CD14-positive monocyte (primary cell): ENCODE data around the gene RPS6KA5. TPM values are rescaled to one million over a fixed set of nuclear protein-coding genes. Genes with fewer than 3 reads are reported as not detected.
"Not testable (repeated sequence)": the region's sequence is repeated elsewhere in the genome, so short reads cannot be mapped to it uniquely, and the experiment has no call there.

Experiments used
- DNase-seq, 3 donors: peaks; one replicate each; pipeline ENCODE4 v3.0.0-alpha.2; 2011 to 2022
- H2AFZ ChIP-seq: 2 replicates; pipeline ENCODE4 v1.6.0; 2012; ENCODE audit warnings: mild to moderate bottlenecking, low read depth, low read length, inconsistent platforms; ENCODE audit not compliant: insufficient read depth, poor library complexity, severe bottlenecking
- H3K27ac ChIP-seq, 2 donors: 1 replicate in 1 of 2; 2 replicates in 1 of 2; pipeline ENCODE4 v1.5.1; 2012 to 2013; ENCODE audit warnings: low read length in 2 of 2, control low read depth in 1 of 2, inconsistent platforms in 1 of 2, low read depth in 1 of 2, mild to moderate bottlenecking in 1 of 2
- H3K27me3 ChIP-seq, 2 donors: one replicate each; pipeline versions ENCODE4 v1.6.0 to v1.6.1; 2011 to 2013; ENCODE audit warnings: low read length in 2 of 2; ENCODE audit not compliant: control insufficient read depth in 2 of 2, insufficient read depth in 2 of 2
- H3K36me3 ChIP-seq, 2 donors: replicated peaks in 1 of 2; 1 replicate in 1 of 2; 2 replicates in 1 of 2; pipeline versions ENCODE4 v1.5.1 to v1.6.1; 2012 to 2013; ENCODE audit warnings: low read length in 2 of 2, control low read depth in 1 of 2, inconsistent platforms in 1 of 2, mild to moderate bottlenecking in 1 of 2; ENCODE audit not compliant: insufficient read depth in 2 of 2, control insufficient read depth in 1 of 2
- H3K4me1 ChIP-seq, 2 donors: 1 replicate in 1 of 2; 2 replicates in 1 of 2; pipeline versions ENCODE4 v1.5.1 to v1.6.1; 2012 to 2013; ENCODE audit warnings: low read length in 2 of 2, control low read depth in 1 of 2, inconsistent platforms in 1 of 2, mild to moderate bottlenecking in 1 of 2, moderate library complexity in 1 of 2; ENCODE audit not compliant: insufficient read depth in 2 of 2, control insufficient read depth in 1 of 2
- H3K4me2 ChIP-seq: replicated peaks from 2 replicates; pipeline ENCODE3; 2012; ENCODE audit warnings: low read length, moderate library complexity, mild to moderate bottlenecking; ENCODE audit not compliant: poor library complexity, severe bottlenecking; ENCODE audit errors: extremely low read depth
- H3K4me3 ChIP-seq, 3 experiments: fragments of 200-600 bp in 1 of 3; sonication (generic) in 1 of 3; replicated peaks in 1 of 3; 1 replicate in 2 of 3; 2 replicates in 1 of 3; pipeline ENCODE4 v1.5.1; 2011 to 2013; ENCODE audit warnings: low read length in 3 of 3, mild to moderate bottlenecking in 3 of 3, control low read depth in 2 of 3, low read depth in 2 of 3, inconsistent platforms in 1 of 3, moderate library complexity in 1 of 3
- H3K79me2 ChIP-seq: 2 replicates; pipeline ENCODE4 v1.6.0; 2012; ENCODE audit warnings: mild to moderate bottlenecking, control low read depth, inconsistent platforms, low read length, moderate library complexity; ENCODE audit not compliant: insufficient read depth
- H3K9ac ChIP-seq: 2 replicates; pipeline ENCODE4 v1.6.0; 2017; ENCODE audit warnings: low read length, mild to moderate bottlenecking; ENCODE audit not compliant: insufficient read depth, poor library complexity, severe bottlenecking
- H3K9me3 ChIP-seq, 2 donors: replicated peaks in 1 of 2; 1 replicate in 1 of 2; 2 replicates in 1 of 2; pipeline versions ENCODE4 v1.5.1 to v1.6.1; 2012 to 2013; ENCODE audit warnings: low read length in 2 of 2, control low read depth in 1 of 2; ENCODE audit not compliant: control insufficient read depth in 1 of 2, insufficient read depth in 1 of 2
- H4K20me1 ChIP-seq: 2 replicates; pipeline ENCODE4 v1.6.0; 2012; ENCODE audit warnings: mild to moderate bottlenecking, low read length, control low read depth, moderate library complexity; ENCODE audit not compliant: insufficient read depth
- H3K27ac Mint-ChIP-seq, 7 donors: one replicate each; pipeline ENCODE4 v1.8.0; 2020; ENCODE audit warnings: mild to moderate bottlenecking in 7 of 7, mixed read lengths in 7 of 7, moderate library complexity in 6 of 7, inconsistent platforms in 2 of 7
- H3K27me3 Mint-ChIP-seq, 3 donors: one replicate each; pipeline ENCODE4 v1.8.0; 2021 to 2022; ENCODE audit warnings: low read depth in 3 of 3, mild to moderate bottlenecking in 3 of 3, mixed read lengths in 3 of 3, moderate library complexity in 3 of 3, inconsistent platforms in 1 of 3
- H3K36me3 Mint-ChIP-seq, 2 donors: one replicate each; pipeline ENCODE4 v1.8.0; 2020; ENCODE audit warnings: mixed read lengths in 2 of 2, inconsistent platforms in 1 of 2, mild to moderate bottlenecking in 1 of 2
- H3K4me1 Mint-ChIP-seq: one replicate; pipeline ENCODE4 v1.8.0; 2020; ENCODE audit warnings: mild to moderate bottlenecking, mixed read lengths
- H3K4me3 Mint-ChIP-seq, 2 donors: one replicate each; pipeline ENCODE4 v1.8.0; 2020; ENCODE audit warnings: mild to moderate bottlenecking in 2 of 2, mixed read lengths in 2 of 2, moderate library complexity in 1 of 2
- H3K9me3 Mint-ChIP-seq, 7 donors: one replicate each; pipeline ENCODE4 v1.8.0; 2020 to 2022; ENCODE audit warnings: mixed read lengths in 7 of 7, mild to moderate bottlenecking in 6 of 7, moderate library complexity in 6 of 7, inconsistent platforms in 2 of 7
- CTCF ChIP-seq: fragments of 200-600 bp; IDR thresholded peaks from one replicate; pipeline ENCODE4 v1.8.0; 2022; ENCODE audit warnings: antibody characterized with exemption, mild to moderate bottlenecking
- WGBS: methylation state at CpG from one replicate; pipeline ENCODE4 v1.1.5; 2013; ENCODE audit warnings: missing lambda C conversion rate; ENCODE audit not compliant: insufficient coverage; 5-methylcytosine and 5-hydroxymethylcytosine counted together
- intact Hi-C, 2 donors: fragments of 100-400 bp; cut with micrococcal nuclease; formaldehyde crosslinking; loops; one replicate each; pipeline versions ENCODE4 v1.15.0 to v1.15.1; 2023
- polyA plus RNA-seq, 3 donors: library from polyadenylated mRNA; depleted of rRNA in 1 of 3; unstranded in 2 of 3; stranded (reverse) in 1 of 3; fragments of 300-500 nt in 2 of 3; fragments of >200 nt in 1 of 3; fragmentation: Illumina TruSeq in 2 of 3; gene quantifications; 1 replicate in 2 of 3; 2 replicates in 1 of 3; pipeline ENCODE4 v1.2.3, GENCODE V29; 2012 to 2021

Gene RPS6KA5
- polyA plus RNA-seq, 3 donors: 4.4 to 10.1 (median 7.9) TPM

DNA sequence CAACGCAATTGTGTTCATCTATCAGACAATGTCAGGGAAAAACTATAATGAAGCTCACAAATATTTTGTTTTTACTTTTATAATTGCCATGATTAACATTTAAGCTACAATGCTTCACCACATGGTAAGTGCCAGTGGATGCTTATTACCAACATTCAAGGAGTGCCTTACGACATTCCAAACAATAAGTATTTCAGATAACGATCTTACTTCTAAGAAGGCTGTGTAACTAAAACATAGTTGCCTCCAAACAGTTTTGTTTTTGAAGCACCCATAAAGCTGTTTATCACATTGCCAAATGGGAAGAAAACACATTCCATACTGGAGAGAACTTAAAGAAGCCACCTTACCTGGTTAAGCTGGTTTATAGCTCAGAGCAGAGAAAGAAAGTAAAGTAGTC is 78.8 kb downstream of the RPS6KA5 start:
- H3K4me3 Mint-ChIP-seq: no peak overlapping the region
- no peak overlapping the region for H3K9ac ChIP-seq
- WGBS: 100% methylated on average over 2 of the region's 3 CpGs
- H4K20me1 ChIP-seq: no peaks in the 10 kb centered on the region
- H3K4me3 ChIP-seq: no peak overlapping the region
- H3K4me2 ChIP-seq: no peak overlapping the region
- peaks cover 7% of the 10 kb centered on the region for H3K4me1 Mint-ChIP-seq
- H3K27me3 Mint-ChIP-seq: peaks cover 0 to 2% (median 2%) of the 10 kb centered on the region in 3 donors
- no peak overlapping the region for H3K27ac Mint-ChIP-seq
- H3K9me3 Mint-ChIP-seq: no peaks in the 10 kb centered on the region
- no peak for TF ChIP-seq CTCF
- H3K27ac ChIP-seq: no peak overlapping the region
- intact Hi-C loops: no loop called here
- H2AFZ ChIP-seq: no peak overlapping the region
- H3K79me2 ChIP-seq: no peaks in the 10 kb centered on the region
- peaks cover 11 to 14% of the 10 kb centered on the region in 2 donors for H3K36me3 Mint-ChIP-seq
- H3K27me3 ChIP-seq: no peaks in the 10 kb centered on the region
- DNase-seq: no peak
- peaks cover 4 to 13% of the 10 kb centered on the region in 2 donors for H3K36me3 ChIP-seq
- H3K4me1 ChIP-seq: no peaks in the 10 kb centered on the region
- no peaks in the 10 kb centered on the region for H3K9me3 ChIP-seq

GRCh38 chr14:90980636-90981035 is 79.8 kb downstream of the RPS6KA5 start:
- H3K9me3 ChIP-seq, H3K27ac ChIP-seq, H3K27me3 ChIP-seq, H3K9me3 Mint-ChIP-seq, H3K79me2 ChIP-seq, H2AFZ ChIP-seq, H3K27ac Mint-ChIP-seq, H3K9ac ChIP-seq, H3K4me1 ChIP-seq, DNase-seq, H3K4me1 Mint-ChIP-seq, H3K27me3 Mint-ChIP-seq, H3K4me3 ChIP-seq, H3K4me2 ChIP-seq, intact Hi-C loops, H3K4me3 Mint-ChIP-seq, H4K20me1 ChIP-seq: not testable (repeated sequence)
- no CpG with 5 or more reads among the region's 3 CpGs for WGBS
- H3K36me3 Mint-ChIP-seq: peaks cover 18 to 21% of the 10 kb centered on the region in 2 donors
- H3K36me3 ChIP-seq: peaks cover 4 to 13% of the 10 kb centered on the region in 2 donors
